HUES64 (cell line): ENCODE data around the gene BDNF.

Source experiments
- H3K27ac ChIP-seq: 2 replicates; pipeline ENCODE4 v1.7.0; 2013; ENCODE audit warnings: low read depth, low read length, inconsistent platforms
- H3K27me3 ChIP-seq: 2 replicates; pipeline ENCODE4 v1.6.1; 2013; ENCODE audit warnings: mild to moderate bottlenecking, low read length; ENCODE audit not compliant: insufficient read depth
- H3K36me3 ChIP-seq: 2 replicates; pipeline ENCODE4 v1.6.1; 2013; ENCODE audit warnings: mild to moderate bottlenecking, low read length; ENCODE audit not compliant: insufficient read depth
- H3K4me1 ChIP-seq: 2 replicates; pipeline ENCODE4 v1.6.1; 2013; ENCODE audit warnings: mild to moderate bottlenecking, low read length, moderate library complexity; ENCODE audit not compliant: insufficient read depth
- H3K4me3 ChIP-seq: 2 replicates; pipeline ENCODE4 v1.5.1; 2013; ENCODE audit warnings: mild to moderate bottlenecking, low read length, moderate library complexity
- H3K9ac ChIP-seq: 2 replicates; pipeline ENCODE4 v1.6.1; 2013; ENCODE audit warnings: mild to moderate bottlenecking, low read depth, low read length
- H3K9me3 ChIP-seq: 2 replicates; pipeline ENCODE4 v1.6.1; 2013; ENCODE audit warnings: low read depth, low read length; ENCODE audit not compliant: insufficient read depth
- WGBS: fragments of 150-250, 120-280 bp; methylation state at CpG from one replicate; pipeline ENCODE4 v1.1.7; 2013; ENCODE audit warnings: missing lambda C conversion rate; 5-methylcytosine and 5-hydroxymethylcytosine counted together

BDNF gene

DNA sequence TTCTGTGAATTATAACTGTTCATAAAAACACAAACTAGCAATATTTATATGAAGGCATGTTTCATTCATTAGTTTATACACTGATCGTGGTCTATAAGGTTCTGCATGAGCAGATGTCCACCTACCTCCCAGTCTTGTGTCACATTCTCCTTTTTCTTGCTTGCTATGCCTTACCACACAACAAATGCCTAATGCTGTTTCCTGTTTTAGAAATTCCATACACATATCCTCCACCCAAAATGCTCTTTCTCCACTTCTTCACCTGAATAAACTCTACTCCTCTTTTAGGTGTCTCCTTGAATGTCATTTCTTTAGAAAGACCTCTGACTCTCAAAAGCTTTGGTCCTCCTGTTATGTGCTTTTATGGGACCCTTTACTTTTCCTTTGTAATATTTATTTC is 88.9 kb downstream of the BDNF start:
- H3K27ac ChIP-seq, result no peak overlapping the region
- no peaks in the 10 kb centered on the region for H3K9me3 ChIP-seq
- H3K4me3 ChIP-seq, result no peak overlapping the region
- no peak overlapping the region for H3K9ac ChIP-seq
- WGBS, result 97% methylated on average over 1 of the region's 1 CpG
- H3K27me3 ChIP-seq, result no peaks in the 10 kb centered on the region
- H3K4me1 ChIP-seq, result no peaks in the 10 kb centered on the region
- H3K36me3 ChIP-seq, result peaks cover 10% of the 10 kb centered on the region

- no peaks in the 10 kb centered on the region for H3K4me1 ChIP-seq
- no peak overlapping the region for H3K4me3 ChIP-seq
- no peaks in the 10 kb centered on the region for H3K9me3 ChIP-seq
- H3K9ac ChIP-seq, result no peak overlapping the region
- no peaks in the 10 kb centered on the region for H3K27me3 ChIP-seq
- no peak overlapping the region for H3K27ac ChIP-seq
- peaks cover 8% of the 10 kb centered on the region for H3K36me3 ChIP-seq
Observed at GRCh38 chr11:27610946-27611345, 89.3 kb downstream of the BDNF start.

GRCh38 chr11:27610280-27610679 is 90.0 kb downstream of the BDNF start:
- Histone ChIP-seq H3K27ac (no peak overlapping the region), H3K27me3 (peaks cover under 1% of the 10 kb centered on the region; the same call in 1 of the 2 replicates), H3K9me3 (no peaks in the 10 kb centered on the region), H3K9ac (no peak overlapping the region), H3K36me3 (peaks cover 1% of the 10 kb centered on the region), H3K4me1 (no peaks in the 10 kb centered on the region), H3K4me3 (no peak overlapping the region)
- WGBS, result 76% methylated on average over 3 of the region's 3 CpGs

- Histone ChIP-seq H3K4me1 (no peaks in the 10 kb centered on the region), H3K9me3 (no peaks in the 10 kb centered on the region), H3K27me3 (peaks cover 4% of the 10 kb centered on the region; the same call in 1 of the 2 replicates), H3K27ac (no peak overlapping the region), H3K9ac (no peak overlapping the region), H3K4me3 (no peak overlapping the region), H3K36me3 (no peaks in the 10 kb centered on the region)
- 86% methylated on average over 1 of the region's 2 CpGs for WGBS
Observed at GRCh38 chr11:27608951-27609350, 91.3 kb downstream of the BDNF start.

- H3K36me3 ChIP-seq, result no peaks in the 10 kb centered on the region
- no peak overlapping the region for H3K27ac ChIP-seq
- H3K27me3 ChIP-seq, result peaks cover 4% of the 10 kb centered on the region; the same call in 1 of the 2 replicates
- no peaks in the 10 kb centered on the region for H3K4me1 ChIP-seq
- H3K9ac ChIP-seq, result no peak overlapping the region
- H3K4me3 ChIP-seq, result no peak overlapping the region
- H3K9me3 ChIP-seq, result no peaks in the 10 kb centered on the region
Observed at GRCh38 chr11:27605422-27605821, 94.8 kb downstream of the BDNF start.
